ENCODE measurements around the gene NFYB.
"Not testable (repeated sequence)": the region's sequence is repeated elsewhere in the genome, so short reads cannot be mapped to it uniquely, and the experiment has no call there.

The NFYB gene

DNA sequence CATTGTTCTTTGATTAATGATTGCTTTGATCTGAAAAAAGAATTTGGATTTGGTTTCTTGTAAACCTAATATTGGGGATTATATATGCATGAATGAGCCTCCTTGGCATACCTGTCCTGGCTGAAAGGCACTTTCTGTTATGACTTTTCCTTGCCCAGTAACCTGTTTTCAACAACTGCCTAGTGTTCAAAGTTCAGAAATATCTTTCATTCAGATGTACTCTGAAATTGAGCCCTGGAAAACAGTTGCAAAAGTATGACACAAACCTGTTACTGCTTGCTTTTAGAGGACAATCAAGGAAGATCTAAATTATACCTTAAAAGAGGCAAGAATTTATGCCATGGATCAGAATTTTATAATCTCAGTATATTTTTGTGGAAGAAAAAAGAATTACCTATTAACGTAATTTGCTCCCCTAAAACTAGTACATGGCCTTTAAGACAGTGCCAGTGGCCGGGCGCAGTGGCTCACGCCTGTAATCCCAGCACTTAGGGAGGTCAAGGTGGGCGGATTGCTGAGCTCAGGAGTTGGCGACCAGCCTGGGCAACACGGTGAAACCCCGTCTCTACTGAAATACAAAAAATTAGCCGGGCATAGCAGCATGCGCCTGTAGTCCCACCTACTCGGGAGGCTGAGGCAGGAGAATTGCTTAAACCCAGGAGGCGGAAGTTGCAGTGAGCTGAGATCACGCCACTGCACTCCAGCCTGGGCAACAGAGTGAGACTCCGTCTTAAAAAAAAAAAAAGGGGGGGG lies 23.0 kb downstream of the NFYB start:
- not testable (repeated sequence) for DNase-seq (ENCODE audit: low spot score)

DNA sequence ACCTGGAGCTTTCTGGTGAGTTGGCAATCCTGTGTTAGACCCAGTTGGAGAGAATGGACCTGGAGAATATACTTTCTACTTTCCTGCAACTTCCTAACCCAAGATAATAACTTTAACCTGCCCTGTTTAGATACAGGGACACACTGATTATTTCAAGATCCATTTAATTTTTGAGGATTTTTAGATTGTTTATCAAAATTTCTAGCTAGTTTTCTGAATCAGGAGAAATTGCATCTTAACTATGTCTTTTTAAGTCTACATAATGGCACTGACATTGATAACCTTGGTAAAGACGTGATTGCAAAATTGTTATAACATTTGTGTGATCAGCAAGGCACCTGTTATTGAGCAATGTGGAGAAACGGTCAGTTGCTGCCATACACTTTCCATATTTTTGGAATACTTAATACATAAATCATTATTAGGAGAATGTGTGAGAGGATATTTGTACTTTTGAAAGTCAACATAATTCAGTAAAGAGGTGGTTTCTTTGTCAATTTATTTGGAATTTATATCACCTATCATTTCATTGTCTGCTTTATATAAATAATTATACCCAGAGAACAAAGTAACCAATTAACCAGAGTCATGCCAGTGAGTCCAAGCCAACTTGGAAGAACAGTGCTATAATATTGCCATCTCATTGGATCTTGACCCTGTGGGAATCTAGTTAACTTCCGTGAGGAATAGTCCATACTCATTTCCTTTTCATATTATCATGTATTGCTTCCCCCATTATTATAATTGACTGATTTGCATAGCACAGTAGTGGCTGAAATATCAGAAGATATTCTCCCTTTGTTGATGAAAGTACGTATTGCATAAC lies 28.4 kb downstream of the NFYB start:
- no peak for DNase-seq (ENCODE audit: low spot score)

DNA sequence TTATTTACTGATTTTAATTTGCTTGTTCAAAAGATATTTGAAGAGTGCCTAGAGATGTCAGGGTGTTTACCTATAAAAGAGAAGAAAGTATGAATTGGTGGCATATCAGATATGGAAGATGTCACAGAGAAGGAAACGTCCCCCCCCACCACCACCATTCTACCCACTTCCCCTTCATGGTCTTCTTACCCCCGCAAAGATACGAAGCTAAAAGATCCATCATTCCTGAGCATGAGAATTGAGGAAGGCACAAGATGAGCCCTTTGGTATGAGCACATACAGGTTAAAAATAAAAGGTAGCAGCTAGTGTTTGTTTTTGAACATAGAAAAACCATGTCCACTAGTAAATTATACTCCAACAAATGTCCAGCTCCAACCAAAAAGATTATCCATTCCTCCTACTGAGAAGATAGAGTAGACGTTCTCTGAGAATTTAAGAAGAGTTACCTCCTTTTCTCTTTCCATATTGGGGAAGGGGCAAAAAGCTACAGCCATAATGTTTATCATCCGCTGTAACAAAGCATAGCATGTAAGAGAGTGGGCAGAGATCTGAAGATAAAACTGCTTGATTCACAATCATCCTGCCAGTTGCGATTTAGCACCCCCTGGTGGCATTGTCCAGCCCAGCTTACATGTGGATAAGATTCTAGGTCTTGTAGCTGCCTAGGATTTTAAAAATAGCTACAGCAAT lies 29.1 kb downstream of the NFYB start:
- peak; percentile 57 for DNase-seq (ENCODE audit: low spot score)

GRCh38 chr12:104106965-104107364 lies 31.0 kb downstream of the NFYB start:
- no peak for DNase-seq (ENCODE audit: low spot score)

DNA sequence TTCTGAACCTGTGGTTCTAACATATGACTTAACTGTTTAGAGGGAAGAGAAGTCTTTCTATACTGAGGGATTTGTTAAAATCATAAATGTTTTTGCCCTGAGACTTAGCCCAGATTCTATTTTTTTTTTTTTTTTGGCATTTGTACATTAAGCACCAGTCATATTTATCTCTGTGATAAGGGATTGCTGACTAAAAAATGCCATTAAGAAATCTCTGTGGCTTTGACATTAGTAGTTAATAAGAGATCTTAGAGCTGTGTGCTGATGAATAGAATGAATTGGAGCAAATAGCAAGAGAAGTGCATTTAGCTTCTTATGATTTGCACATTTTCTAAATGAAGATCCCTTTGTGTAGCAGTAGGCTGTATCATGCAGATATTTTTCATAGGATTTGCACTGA lies 32.5 kb downstream of the NFYB start:
- no peak for DNase-seq (ENCODE audit: low spot score)

GRCh38 chr12:104097954-104098353 lies 40.1 kb downstream of the NFYB start:
- DNase-seq (ENCODE audit: low spot score), result no peak

GRCh38 chr12:104095289-104095688 lies 42.7 kb downstream of the NFYB start:
- DNase-seq (ENCODE audit: low spot score), result no peak

- DNase-seq (ENCODE audit: low spot score), result peak; percentile 47
Observed at GRCh38 chr12:104094284-104094683, 43.7 kb downstream of the NFYB start.

DNA sequence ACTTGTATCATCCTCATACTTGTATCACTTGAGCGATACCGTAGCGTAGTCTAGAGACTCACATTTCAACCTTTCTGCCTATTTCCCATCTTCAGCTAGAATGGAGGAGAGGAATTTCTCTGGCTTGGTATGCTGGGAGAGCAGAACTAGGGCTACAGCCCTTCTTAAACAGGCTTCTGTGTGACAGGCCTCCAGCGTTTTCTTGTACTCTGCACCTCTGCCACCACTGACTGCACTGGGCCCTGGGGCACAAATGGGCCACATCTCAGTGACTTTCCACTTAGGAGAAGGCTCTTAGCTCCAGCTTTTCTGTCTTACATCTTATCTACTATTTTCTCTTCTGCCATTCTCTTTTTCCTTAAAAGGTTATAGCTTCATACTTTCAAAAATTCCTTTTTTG lies 46.9 kb downstream of the NFYB start:
- DNase-seq (ENCODE audit: low spot score), result no peak

- no peak for DNase-seq (ENCODE audit: low spot score)
Observed at GRCh38 chr12:104090685-104091084, 47.3 kb downstream of the NFYB start.

DNA sequence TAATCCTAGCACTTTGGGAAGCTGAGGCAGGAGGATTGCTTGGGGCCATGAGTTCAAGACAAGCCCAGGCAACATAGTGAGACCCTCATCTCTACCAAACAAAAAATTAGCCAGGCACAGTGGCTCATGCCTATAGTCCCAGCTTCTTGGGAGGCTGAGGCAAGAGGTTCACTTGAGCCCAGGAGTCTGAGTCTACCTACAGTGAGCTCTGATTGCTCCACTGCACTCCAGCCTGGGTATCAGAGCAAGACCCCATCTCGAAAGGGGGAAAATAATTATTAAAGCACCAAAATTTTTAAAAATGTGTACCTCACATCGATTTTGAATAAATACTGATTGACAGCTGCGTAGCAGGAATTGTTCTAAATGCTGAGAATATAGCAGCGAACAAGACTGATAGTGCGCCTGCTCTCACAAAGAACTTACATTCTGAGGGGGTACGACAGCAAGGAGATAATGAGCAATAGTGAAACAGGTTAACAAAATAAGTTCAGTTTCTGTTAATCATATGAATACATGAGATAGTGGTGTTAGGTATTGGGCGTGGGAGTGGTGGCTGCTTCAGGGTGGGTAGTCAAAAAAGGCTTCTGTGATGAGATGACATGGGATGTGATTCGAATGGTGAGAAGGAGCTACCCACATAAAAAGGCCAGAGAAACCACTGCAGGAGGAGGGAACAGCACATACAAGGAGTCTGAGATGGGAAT lies 54.1 kb downstream of the NFYB start:
- no peak for DNase-seq (ENCODE audit: low spot score)

- no peak for DNase-seq (ENCODE audit: low spot score)
Observed at GRCh38 chr12:104080764-104081163, 57.2 kb downstream of the NFYB start.

- DNase-seq (ENCODE audit: low spot score), result no peak
Observed at GRCh38 chr12:104079024-104079423, 59.0 kb downstream of the NFYB start.

DNA sequence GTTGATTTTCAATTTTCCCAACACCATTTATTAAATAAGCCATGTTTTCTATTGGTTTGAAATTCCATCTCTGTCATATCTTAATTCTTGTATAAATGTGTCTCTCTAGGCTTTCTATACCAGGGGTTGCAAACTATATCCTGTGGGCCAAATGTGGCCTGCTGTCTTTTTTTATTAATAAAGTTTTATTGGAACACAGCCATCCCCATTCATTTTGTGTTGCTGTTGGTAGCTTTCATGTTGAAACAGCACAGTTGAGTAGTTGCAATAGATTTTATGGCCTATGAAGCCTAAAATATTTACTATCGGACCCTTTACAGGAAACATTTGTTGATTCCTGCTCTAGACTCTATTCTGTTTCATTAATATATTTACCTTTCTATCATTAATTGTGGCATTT lies 64.3 kb downstream of the NFYB start:
- DNase-seq (ENCODE audit: low spot score), result no peak

- no peak for DNase-seq (ENCODE audit: low spot score)
Observed at GRCh38 chr12:104072099-104072498, 65.9 kb downstream of the NFYB start.
